ENCODE data around the gene GNPDA1. TPM values are rescaled to one million over a fixed set of nuclear protein-coding genes. Genes with fewer than 3 reads are reported as not detected.

GNPDA1 gene
- total RNA-seq, 1 donor from 2014 or later = 76.8 TPM

DNA sequence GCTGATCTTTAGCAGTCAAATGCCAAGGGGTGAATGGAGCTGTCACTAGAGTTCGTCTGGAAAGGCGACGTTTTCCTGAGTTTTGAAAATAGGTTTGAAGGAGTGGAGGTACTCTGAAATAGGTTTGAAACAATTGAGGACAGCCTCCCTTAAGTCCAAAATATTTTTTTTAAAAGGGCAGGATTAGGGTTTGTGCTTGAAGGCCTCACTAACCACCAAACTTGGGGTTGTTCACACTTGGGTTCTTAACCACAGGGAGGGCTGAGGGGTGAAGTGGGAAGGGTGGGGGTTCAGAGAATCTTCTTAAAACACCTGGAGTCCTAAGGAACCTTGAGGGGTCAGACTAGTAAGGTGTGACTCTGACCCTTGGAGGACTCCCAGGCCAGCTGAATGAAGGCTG, 51.4 kb downstream of the GNPDA1 start:
- H3K36me3 Mint-ChIP-seq (ENCODE audit: low read depth) = no peaks in the 10 kb centered on the region
- H3K27me3 Mint-ChIP-seq (ENCODE audit: low read depth) = no peaks in the 10 kb centered on the region
- H3K27ac Mint-ChIP-seq (ENCODE audit: unreplicated experiment) = no peak overlapping the region
- TF ChIP-seq, protein P1, sequence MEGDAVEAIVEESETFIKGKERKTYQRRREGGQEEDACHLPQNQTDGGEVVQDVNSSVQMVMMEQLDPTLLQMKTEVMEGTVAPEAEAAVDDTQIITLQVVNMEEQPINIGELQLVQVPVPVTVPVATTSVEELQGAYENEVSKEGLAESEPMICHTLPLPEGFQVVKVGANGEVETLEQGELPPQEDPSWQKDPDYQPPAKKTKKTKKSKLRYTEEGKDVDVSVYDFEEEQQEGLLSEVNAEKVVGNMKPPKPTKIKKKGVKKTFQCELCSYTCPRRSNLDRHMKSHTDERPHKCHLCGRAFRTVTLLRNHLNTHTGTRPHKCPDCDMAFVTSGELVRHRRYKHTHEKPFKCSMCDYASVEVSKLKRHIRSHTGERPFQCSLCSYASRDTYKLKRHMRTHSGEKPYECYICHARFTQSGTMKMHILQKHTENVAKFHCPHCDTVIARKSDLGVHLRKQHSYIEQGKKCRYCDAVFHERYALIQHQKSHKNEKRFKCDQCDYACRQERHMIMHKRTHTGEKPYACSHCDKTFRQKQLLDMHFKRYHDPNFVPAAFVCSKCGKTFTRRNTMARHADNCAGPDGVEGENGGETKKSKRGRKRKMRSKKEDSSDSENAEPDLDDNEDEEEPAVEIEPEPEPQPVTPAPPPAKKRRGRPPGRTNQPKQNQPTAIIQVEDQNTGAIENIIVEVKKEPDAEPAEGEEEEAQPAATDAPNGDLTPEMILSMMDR (conservative IDR thresholded peaks at IDR 0.05) = no peak
- no peak overlapping the region for H3K4me3 Mint-ChIP-seq
- DNase-seq (ENCODE audit: low read depth, low spot score) = no peak
- no peaks in the 10 kb centered on the region for H3K9me3 Mint-ChIP-seq
- H3K4me1 Mint-ChIP-seq = peaks cover 31% of the 10 kb centered on the region

GRCh38 chr5:141960449-141961323, 52.1 kb downstream of the GNPDA1 start:
- Mint-ChIP-seq H3K9me3 (no peaks in the 10 kb centered on the region), H3K4me3 (no peak overlapping the region), H3K27ac (ENCODE audit: unreplicated experiment) (peak overlapping the region; percentile 46), H3K27me3 (ENCODE audit: low read depth) (no peaks in the 10 kb centered on the region), H3K4me1 (peaks cover 31% of the 10 kb centered on the region), H3K36me3 (ENCODE audit: low read depth) (no peaks in the 10 kb centered on the region)
- DNase-seq (ENCODE audit: low read depth, low spot score) = peak; percentile 97
- TF ChIP-seq, protein P1 (conservative IDR thresholded peaks at IDR 0.05) = peak; percentile 91

DNA sequence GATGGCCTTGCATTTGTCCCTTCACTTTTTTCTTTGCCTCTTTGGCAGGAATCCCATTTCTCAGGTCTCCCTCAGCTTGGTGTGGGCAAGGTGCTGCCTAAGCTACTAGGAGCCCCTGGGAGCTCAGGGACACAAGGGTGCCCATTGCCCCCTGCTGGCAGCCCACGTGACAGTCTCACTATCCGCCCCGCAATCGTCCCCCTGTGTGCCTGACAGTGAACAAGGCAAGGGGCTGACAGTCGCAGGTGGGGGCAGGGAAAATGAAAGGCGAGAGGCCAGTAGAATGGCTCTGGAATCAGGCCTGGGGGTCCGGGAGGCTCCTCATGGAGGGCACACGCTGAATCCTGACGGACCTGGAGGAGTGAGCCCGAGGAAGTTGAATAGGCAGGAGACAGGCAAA, 52.8 kb downstream of the GNPDA1 start:
- no peak for DNase-seq (ENCODE audit: low read depth, low spot score)
- no peaks in the 10 kb centered on the region for H3K9me3 Mint-ChIP-seq
- peaks cover 31% of the 10 kb centered on the region for H3K4me1 Mint-ChIP-seq
- no peak overlapping the region for H3K4me3 Mint-ChIP-seq
- TF ChIP-seq, protein P1 (conservative IDR thresholded peaks at IDR 0.05) = no peak
- H3K36me3 Mint-ChIP-seq (ENCODE audit: low read depth) = no peaks in the 10 kb centered on the region
- H3K27ac Mint-ChIP-seq (ENCODE audit: unreplicated experiment) = no peak overlapping the region
- H3K27me3 Mint-ChIP-seq (ENCODE audit: low read depth) = no peaks in the 10 kb centered on the region

DNA sequence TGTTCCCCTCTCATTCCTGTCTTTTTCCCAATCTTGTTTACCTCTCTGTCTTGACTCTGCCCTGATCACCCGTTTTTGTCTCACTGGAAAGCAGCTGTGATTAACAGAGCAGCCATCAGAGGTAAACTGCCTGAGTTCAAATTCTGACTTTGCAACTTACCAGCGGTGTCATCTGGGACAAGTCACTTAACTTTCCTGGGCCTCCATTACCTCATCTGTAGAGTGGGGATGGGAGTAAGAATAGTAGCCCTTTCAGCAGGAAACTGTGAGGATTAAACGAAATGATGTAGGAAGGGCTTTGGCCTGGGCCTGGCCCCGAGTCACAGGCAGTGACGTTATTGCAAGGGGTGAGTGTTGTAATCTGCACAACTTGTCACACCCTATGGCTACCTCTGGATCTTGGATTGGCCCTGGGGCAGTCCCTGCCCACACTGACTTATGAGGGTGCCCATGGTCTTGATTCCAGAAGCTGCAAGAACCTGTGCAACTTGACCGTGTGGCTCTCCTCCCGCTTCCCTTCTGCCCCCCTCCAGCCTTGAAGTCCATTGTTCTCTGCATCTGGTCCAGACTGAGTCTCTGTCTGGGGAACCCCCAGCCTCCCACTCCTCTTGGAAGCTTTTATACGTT, 54.2 kb downstream of the GNPDA1 start:
- TF ChIP-seq, protein P1 (conservative IDR thresholded peaks at IDR 0.05) = no peak
- H3K36me3 Mint-ChIP-seq (ENCODE audit: low read depth) = no peaks in the 10 kb centered on the region

GRCh38 chr5:141958113-141958512, 54.7 kb downstream of the GNPDA1 start, which contains the start of gene PCDH12:
Gene PCDH12 (minus strand): TSS chr5:141958202. CDS start chr5:141957851, 351 bp downstream.
- DNase-seq (ENCODE audit: low read depth, low spot score) = no peak
- H3K27me3 Mint-ChIP-seq (ENCODE audit: low read depth) = no peaks in the 10 kb centered on the region

More for the DNA sequence above, 54.2 kb downstream of the GNPDA1 start:
- Mint-ChIP-seq H3K4me3 (peak overlapping the region; percentile 18), H3K27me3 (ENCODE audit: low read depth) (no peaks in the 10 kb centered on the region), H3K4me1 (peaks cover 31% of the 10 kb centered on the region), H3K9me3 (no peaks in the 10 kb centered on the region), H3K27ac (ENCODE audit: unreplicated experiment) (no peak overlapping the region)
- no peak for DNase-seq (ENCODE audit: low read depth, low spot score)

More at GRCh38 chr5:141958113-141958512, 54.7 kb downstream of the GNPDA1 start, which contains the start of gene PCDH12:
- no peaks in the 10 kb centered on the region for H3K36me3 Mint-ChIP-seq (ENCODE audit: low read depth)
- TF ChIP-seq, protein P1 (conservative IDR thresholded peaks at IDR 0.05) = no peak
- peak within 1 kb of the TSS; percentile 80 for H3K27ac Mint-ChIP-seq (ENCODE audit: unreplicated experiment)
- no peaks in the 10 kb centered on the region for H3K9me3 Mint-ChIP-seq
- peaks cover 31% of the 10 kb centered on the region for H3K4me1 Mint-ChIP-seq
- H3K4me3 Mint-ChIP-seq = peak within 1 kb of the TSS; percentile 18

All from neural crest cell (in vitro differentiated cells).